Hepatocyte (in vitro differentiated cells): ENCODE data around the gene TMEM87B. TPM values are rescaled to one million over a fixed set of nuclear protein-coding genes. Genes with fewer than 3 reads are reported as not detected.

Experiments
- DNase-seq: peaks from one replicate; pipeline ENCODE4 v3.0.0-alpha.2; 2016; ENCODE audit warnings: low spot score
- H2AFZ ChIP-seq: fragments of 200-600 bp; sonication (generic); 2 replicates; pipeline ENCODE4 v1.6.0; 2016; ENCODE audit warnings: antibody characterized with exemption, mild to moderate bottlenecking
- H3K27ac ChIP-seq: fragments of 200-600 bp; sonication (generic); 2 replicates; pipeline ENCODE4 v1.5.1; 2016; ENCODE audit warnings: mild to moderate bottlenecking
- H3K27me3 ChIP-seq: fragments of 200-600 bp; sonication (generic); 2 replicates; pipeline ENCODE4 v1.6.1; 2016
- H3K36me3 ChIP-seq: fragments of 200-600 bp; sonication (generic); replicated peaks from 2 replicates; pipeline ENCODE4 v1.5.1; 2016; ENCODE audit warnings: low read depth; ENCODE audit not compliant: insufficient read depth
- H3K4me1 ChIP-seq: fragments of 200-600 bp; sonication (generic); 2 replicates; pipeline ENCODE4 v1.5.1; 2016; ENCODE audit warnings: mild to moderate bottlenecking, moderate library complexity; ENCODE audit not compliant: insufficient read depth
- H3K4me2 ChIP-seq: fragments of 200-600 bp; sonication (generic); 2 replicates; pipeline ENCODE4 v1.6.0; 2016
- H3K4me3 ChIP-seq: fragments of 200-600 bp; sonication (generic); 2 replicates; pipeline ENCODE4 v1.5.1; 2016; ENCODE audit warnings: mild to moderate bottlenecking
- H3K79me2 ChIP-seq: fragments of 200-600 bp; sonication (generic); 2 replicates; pipeline ENCODE4 v1.6.0; 2017; ENCODE audit warnings: mild to moderate bottlenecking
- H3K9me2 ChIP-seq: fragments of 200-600 bp; sonication (generic); replicated peaks from 2 replicates; pipeline ENCODE4 v1.6.0; 2017; ENCODE audit warnings: mild to moderate bottlenecking; ENCODE audit not compliant: insufficient read depth
- H3K9me3 ChIP-seq: fragments of 200-600 bp; sonication (generic); 2 replicates; pipeline ENCODE4 v1.5.1; 2016; ENCODE audit warnings: low read depth, mild to moderate bottlenecking
- H4K20me1 ChIP-seq: fragments of 200-600 bp; sonication (generic); 2 replicates; pipeline ENCODE4 v1.6.0; 2016; ENCODE audit warnings: mild to moderate bottlenecking; ENCODE audit not compliant: insufficient read depth, poor library complexity, severe bottlenecking
- EZH2 ChIP-seq: fragments of 200-600 bp; sonication (generic); IDR thresholded peaks from 2 replicates; pipeline ENCODE4 v1.6.1; 2016; ENCODE audit warnings: antibody characterized with exemption, mild to moderate bottlenecking, borderline replicate concordance
- EZH2phosphoT487 ChIP-seq: fragments of 200-600 bp; sonication (generic); IDR thresholded peaks from one replicate; pipeline ENCODE4 v1.6.1; 2018; ENCODE audit warnings: antibody characterized with exemption, mild to moderate bottlenecking, low read depth, moderate library complexity; ENCODE audit not compliant: unreplicated experiment, severe bottlenecking
- WGBS: methylation state at CpG from one replicate; pipeline ENCODE4 v1.1.6; 2016; ENCODE audit warnings: low lambda C conversion rate; ENCODE audit errors: missing lambda C conversion rate; 5-methylcytosine and 5-hydroxymethylcytosine counted together
- polyA plus RNA-seq: library from polyadenylated mRNA; unstranded; fragments of >200 nt; fragmentation: Nextera tagmentation; extraction: Ambion mirVana; gene quantifications from 2 replicates; pipeline ENCODE4 v1.2.1, GENCODE V29; 2016
- total RNA-seq: library from RNA; depleted of rRNA; stranded (reverse); fragments of >200 nt; gene quantifications from 2 replicates; pipeline ENCODE4 v1.2.3, GENCODE V29; 2014
- TF ChIP-seq, protein P1 (sequence below): fragments of 200-600 bp; sonication (generic); IDR thresholded peaks from 2 replicates; pipeline ENCODE4 v1.5.1; 2016; ENCODE audit warnings: antibody characterized with exemption, mild to moderate bottlenecking; ENCODE audit not compliant: poor library complexity

Gene TMEM87B
- total and polyA plus RNA-seq, 2 experiments from 2014 or later: 21.1 to 59.5 TPM

DNA sequence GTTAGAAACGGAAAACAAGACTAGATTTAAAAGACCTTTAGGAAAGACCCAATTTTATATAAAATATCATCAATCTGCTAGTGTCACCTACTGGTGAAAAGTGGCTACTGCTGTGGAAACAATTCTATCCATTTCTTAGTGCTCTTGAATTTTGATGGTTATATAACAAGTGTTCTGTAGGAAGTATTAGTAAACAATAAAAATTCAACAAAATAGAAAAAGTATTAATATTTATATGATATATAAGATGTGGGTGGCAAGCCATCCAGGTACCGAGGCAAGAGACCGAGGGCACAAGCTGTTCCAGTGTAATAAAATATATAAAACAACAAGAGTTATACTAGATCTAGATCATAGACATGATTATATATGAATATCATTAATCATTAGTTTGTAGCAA lies 6.2 kb upstream of the TMEM87B start:
- WGBS: 51% methylated on average over 3 of the region's 3 CpGs
- H2AFZ ChIP-seq: no peak overlapping the region
- DNase-seq: peak; percentile 60
- no peak overlapping the region for H3K27ac ChIP-seq
- H3K4me1 ChIP-seq: peaks cover 19% of the 10 kb centered on the region
- peaks cover 7% of the 10 kb centered on the region for H3K9me3 ChIP-seq
- TF ChIP-seq EZH2: no peak
- TF ChIP-seq, protein P1, sequence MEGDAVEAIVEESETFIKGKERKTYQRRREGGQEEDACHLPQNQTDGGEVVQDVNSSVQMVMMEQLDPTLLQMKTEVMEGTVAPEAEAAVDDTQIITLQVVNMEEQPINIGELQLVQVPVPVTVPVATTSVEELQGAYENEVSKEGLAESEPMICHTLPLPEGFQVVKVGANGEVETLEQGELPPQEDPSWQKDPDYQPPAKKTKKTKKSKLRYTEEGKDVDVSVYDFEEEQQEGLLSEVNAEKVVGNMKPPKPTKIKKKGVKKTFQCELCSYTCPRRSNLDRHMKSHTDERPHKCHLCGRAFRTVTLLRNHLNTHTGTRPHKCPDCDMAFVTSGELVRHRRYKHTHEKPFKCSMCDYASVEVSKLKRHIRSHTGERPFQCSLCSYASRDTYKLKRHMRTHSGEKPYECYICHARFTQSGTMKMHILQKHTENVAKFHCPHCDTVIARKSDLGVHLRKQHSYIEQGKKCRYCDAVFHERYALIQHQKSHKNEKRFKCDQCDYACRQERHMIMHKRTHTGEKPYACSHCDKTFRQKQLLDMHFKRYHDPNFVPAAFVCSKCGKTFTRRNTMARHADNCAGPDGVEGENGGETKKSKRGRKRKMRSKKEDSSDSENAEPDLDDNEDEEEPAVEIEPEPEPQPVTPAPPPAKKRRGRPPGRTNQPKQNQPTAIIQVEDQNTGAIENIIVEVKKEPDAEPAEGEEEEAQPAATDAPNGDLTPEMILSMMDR: peak; percentile 96
- no peak for TF ChIP-seq EZH2phosphoT487
- no peak overlapping the region for H3K4me2 ChIP-seq
- no peaks in the 10 kb centered on the region for H3K27me3 ChIP-seq
- H3K9me2 ChIP-seq: no peaks in the 10 kb centered on the region
- H3K4me3 ChIP-seq: no peak overlapping the region
- peaks cover 6% of the 10 kb centered on the region for H3K79me2 ChIP-seq
- H4K20me1 ChIP-seq: no peaks in the 10 kb centered on the region
- H3K36me3 ChIP-seq: no peaks in the 10 kb centered on the region

DNA sequence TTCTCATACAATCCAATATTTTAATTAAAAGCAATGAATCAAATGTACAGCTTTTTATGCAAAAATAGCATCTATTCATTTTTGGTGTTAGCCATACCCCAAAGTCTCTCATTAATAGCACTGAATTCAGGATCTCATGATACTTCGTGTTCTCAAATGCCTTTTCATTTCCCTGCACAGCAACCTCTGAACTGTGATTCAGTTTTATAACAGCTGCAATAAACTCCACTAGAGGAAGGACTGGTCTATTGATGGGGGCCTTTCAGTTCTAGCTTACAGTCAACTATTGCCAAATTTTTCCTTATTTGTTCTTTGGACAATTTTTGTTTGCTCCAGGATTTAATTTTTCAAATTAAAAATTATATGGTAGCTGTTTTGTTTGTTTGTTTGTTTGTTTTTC lies 4.8 kb upstream of the TMEM87B start:
- WGBS: 69% methylated on average over 1 of the region's 1 CpG
- Histone ChIP-seq H4K20me1 (no peaks in the 10 kb centered on the region), H3K4me2 (no peak overlapping the region), H2AFZ (no peak overlapping the region), H3K9me3 (peaks cover 4% of the 10 kb centered on the region), H3K9me2 (no peaks in the 10 kb centered on the region), H3K4me3 (no peak overlapping the region), H3K27me3 (no peaks in the 10 kb centered on the region), H3K79me2 (peaks cover 6% of the 10 kb centered on the region), H3K36me3 (no peaks in the 10 kb centered on the region), H3K4me1 (peaks cover 19% of the 10 kb centered on the region), H3K27ac (peak overlapping the region; percentile 44)
- TF ChIP-seq EZH2 (no peak), EZH2phosphoT487 (no peak)
- TF ChIP-seq, protein P1: no peak
- DNase-seq: peak; percentile 30

DNA sequence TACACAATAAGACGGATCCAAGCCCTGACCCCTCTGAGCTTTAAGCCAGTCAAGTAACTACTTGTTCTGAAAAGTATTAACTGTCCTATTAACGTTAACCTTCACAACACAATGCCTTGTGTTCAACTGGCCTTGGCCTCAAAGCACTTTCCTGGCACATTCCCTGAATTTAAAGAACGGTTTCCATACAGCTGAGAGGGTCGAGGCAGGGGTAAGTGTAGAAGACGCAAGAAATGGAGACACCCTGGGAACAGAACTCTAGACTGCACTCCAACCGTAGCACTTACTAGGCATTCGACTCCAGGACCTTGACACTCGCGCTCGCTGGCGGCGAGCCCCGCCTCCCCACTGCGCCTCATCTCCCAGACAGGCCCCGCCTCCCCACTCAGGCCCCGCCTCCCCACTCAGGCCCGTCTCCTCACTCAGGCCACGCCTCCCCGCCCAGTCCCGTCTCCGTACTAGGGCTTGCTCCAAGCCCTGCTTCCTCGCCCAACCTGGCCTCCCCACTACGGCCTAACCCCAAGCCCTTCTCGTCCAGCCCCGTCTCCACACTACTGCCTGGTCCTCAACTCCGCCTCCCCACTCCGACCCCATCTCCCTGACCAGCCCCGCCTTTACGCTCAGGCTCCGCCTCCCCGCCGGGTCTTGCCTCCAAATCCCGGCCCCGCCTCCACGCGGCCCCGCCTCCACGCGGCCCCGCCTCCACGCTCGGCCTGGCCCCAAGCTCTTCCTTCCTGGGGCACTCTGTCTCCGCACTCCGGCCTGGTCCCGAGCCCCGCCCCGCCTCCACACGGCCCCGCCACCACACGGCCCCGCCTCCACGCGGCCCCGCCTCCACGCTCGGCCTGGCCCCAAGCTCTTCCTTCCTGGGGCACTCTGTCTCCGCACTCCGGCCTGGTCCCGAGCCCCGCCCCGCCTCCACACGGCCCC lies 887 bp upstream of the TMEM87B start:
- peak; percentile 98 for DNase-seq
- Histone ChIP-seq H3K9me3 (no peaks in the 10 kb centered on the region), H3K27ac (peak overlapping the region; percentile 86), H2AFZ (peak overlapping the region; percentile 74), H3K4me2 (peak overlapping the region; percentile 86), H3K4me3 (peak overlapping the region; percentile 25), H3K36me3 (no peaks in the 10 kb centered on the region), H3K4me1 (peaks cover 19% of the 10 kb centered on the region), H3K9me2 (no peaks in the 10 kb centered on the region), H3K27me3 (no peaks in the 10 kb centered on the region), H3K79me2 (peaks cover 32% of the 10 kb centered on the region), H4K20me1 (peaks cover 8% of the 10 kb centered on the region)
- TF ChIP-seq EZH2phosphoT487 (no peak), EZH2 (no peak)
- TF ChIP-seq, protein P1: no peak
- WGBS: 6% methylated on average over 10 of the region's 62 CpGs
